Measurements from ENCODE around the gene CLIC5. TPM values are rescaled to one million over a fixed set of nuclear protein-coding genes. Genes with fewer than 3 reads are reported as not detected.

CLIC5 gene
- total and polyA plus RNA-seq, 3 donors from 2014 or later: 2.7 to 17.1 (median 4.8) TPM

- H3K36me3 ChIP-seq (ENCODE audit: low read depth, missing control alignments): no peaks in the 10 kb centered on the region
- intact Hi-C loops (cut with DNase I; ENCODE audit: low total_unique reads): no loop called here
- no peaks in the 10 kb centered on the region for H3K4me1 ChIP-seq
- no peak for DNase-seq
- H3K27me3 ChIP-seq: no peaks in the 10 kb centered on the region
- TF ChIP-seq CTCF (IDR thresholded peaks at IDR 0.05) (no peak), POLR2A (IDR thresholded peaks at IDR 0.05) (no peak)
- no peaks in the 10 kb centered on the region for H3K9me3 ChIP-seq
- H3K4me3 ChIP-seq: no peak overlapping the region
- peak overlapping the region in 1 of 2 donors; percentile 77 for H3K27ac ChIP-seq
- 47 to 56% methylated on average over 10 of the region's 10 CpGs for WGBS, 2 donors
Measured at GRCh38 chr6:45854149-45854742, 161.4 kb downstream of the CLIC5 start.

- intact Hi-C loops (cut with DNase I; ENCODE audit: low total_unique reads): no loop called here
- TF ChIP-seq CTCF (IDR thresholded peaks at IDR 0.05): no peak
- H3K27me3 ChIP-seq: no peaks in the 10 kb centered on the region
- no peaks in the 10 kb centered on the region for H3K9me3 ChIP-seq
- H3K36me3 ChIP-seq (ENCODE audit: low read depth, missing control alignments): no peaks in the 10 kb centered on the region
- no peak overlapping the region for H3K27ac ChIP-seq
- no peaks in the 10 kb centered on the region for H3K4me1 ChIP-seq
- WGBS, 2 donors: 83 to 96% methylated on average over 1 of the region's 1 CpG
- DNase-seq: no peak
- H3K4me3 ChIP-seq: no peak overlapping the region
Measured at GRCh38 chr6:45851034-45851400, 164.6 kb downstream of the CLIC5 start.

- Histone ChIP-seq H3K27me3 (no peaks in the 10 kb centered on the region), H3K36me3 (ENCODE audit: low read depth, missing control alignments) (no peaks in the 10 kb centered on the region), H3K4me3 (no peak overlapping the region), H3K9me3 (no peaks in the 10 kb centered on the region), H3K4me1 (no peaks in the 10 kb centered on the region), H3K27ac (no peak overlapping the region)
- no peak for TF ChIP-seq POLR2A (IDR thresholded peaks at IDR 0.05)
- no peak for TF ChIP-seq CTCF (IDR thresholded peaks at IDR 0.05)
- intact Hi-C loops (cut with DNase I; ENCODE audit: low total_unique reads): no loop called here
- 67 to 77% methylated on average over 8 of the region's 8 CpGs for WGBS, 2 donors
- DNase-seq: no peak
Measured at GRCh38 chr6:45850378-45851033, 165.2 kb downstream of the CLIC5 start.

GRCh38 chr6:45845567-45845966 lies 170.1 kb downstream of the CLIC5 start:
- DNase-seq: no peak
- no peak overlapping the region for H3K4me3 ChIP-seq
- no peak overlapping the region for H3K27ac ChIP-seq
- no peaks in the 10 kb centered on the region for H3K9me3 ChIP-seq
- no peaks in the 10 kb centered on the region for H3K36me3 ChIP-seq (ENCODE audit: low read depth, missing control alignments)
- intact Hi-C loops (cut with DNase I; ENCODE audit: low total_unique reads): no loop called here
- no peaks in the 10 kb centered on the region for H3K4me1 ChIP-seq
- TF ChIP-seq POLR2A (IDR thresholded peaks at IDR 0.05) (no peak), CTCF (IDR thresholded peaks at IDR 0.05) (no peak)
- WGBS, 2 donors: 90 to 93% methylated on average over 1 of the region's 1 CpG
- H3K27me3 ChIP-seq: no peaks in the 10 kb centered on the region

GRCh38 chr6:45844986-45845385 lies 170.7 kb downstream of the CLIC5 start:
- no peak overlapping the region for H3K4me3 ChIP-seq
- no peak for DNase-seq
- H3K27me3 ChIP-seq: no peaks in the 10 kb centered on the region
- no peaks in the 10 kb centered on the region for H3K9me3 ChIP-seq
- WGBS, 2 donors: 92 to 93% methylated on average over 8 of the region's 8 CpGs
- intact Hi-C loops (cut with DNase I; ENCODE audit: low total_unique reads): no loop called here
- no peak for TF ChIP-seq CTCF (IDR thresholded peaks at IDR 0.05)
- TF ChIP-seq POLR2A (IDR thresholded peaks at IDR 0.05): no peak
- no peaks in the 10 kb centered on the region for H3K36me3 ChIP-seq (ENCODE audit: low read depth, missing control alignments)
- H3K4me1 ChIP-seq: no peaks in the 10 kb centered on the region
- no peak overlapping the region for H3K27ac ChIP-seq

All from testis (tissue), 3 donors.